ENCODE results near the gene HYDIN.

- TF ChIP-seq CTCF (IDR thresholded peaks at IDR 0.05; ENCODE audit: poor library complexity) (no peak), EZH2 (IDR thresholded peaks at IDR 0.05; ENCODE audit: borderline replicate concordance) (no peak)
Measured at GRCh38 chr16:71230122-71230845, at the start of gene HYDIN.
